HEK293T (cell line): ENCODE data around the gene KCNN4.

Experiments used
- ARNT ChIP-seq: fragments of 450-650 bp; IDR thresholded peaks from 2 replicates; pipeline ENCODE4 v1.6.1; 2017; ENCODE audit warnings: mild to moderate bottlenecking
- BHLHE40 ChIP-seq: fragments of 450-650 bp; IDR thresholded peaks from 2 replicates; pipeline ENCODE4 v1.6.1; 2016; ENCODE audit warnings: mild to moderate bottlenecking, moderate library complexity, borderline replicate concordance
- ELF4 ChIP-seq: fragments of 450-650 bp; IDR thresholded peaks from 2 replicates; pipeline ENCODE4 v1.6.1; 2017; ENCODE audit warnings: antibody characterized with exemption
- FOXA1 ChIP-seq: fragments of 450-650 bp; IDR thresholded peaks from 2 replicates; pipeline ENCODE4 v1.6.1; 2016; ENCODE audit warnings: mild to moderate bottlenecking
- FOXK2 ChIP-seq: fragments of 450-650 bp; IDR thresholded peaks from 2 replicates; pipeline ENCODE4 v1.6.1; 2016; ENCODE audit warnings: mild to moderate bottlenecking
- FOXM1 ChIP-seq: fragments of 450-650 bp; IDR thresholded peaks from 2 replicates; pipeline ENCODE4 v1.6.1; 2017; ENCODE audit warnings: mild to moderate bottlenecking, borderline replicate concordance
- HDGF ChIP-seq: fragments of 450-650 bp; IDR thresholded peaks from 2 replicates; pipeline ENCODE4 v1.6.1; 2017; ENCODE audit warnings: antibody characterized with exemption, borderline replicate concordance
- L3MBTL2 ChIP-seq: fragments of 450-650 bp; conservative IDR thresholded peaks from 2 replicates; pipeline ENCODE4 v1.6.1; 2016; ENCODE audit warnings: mild to moderate bottlenecking
- NFRKB ChIP-seq: fragments of 450-650 bp; IDR thresholded peaks from 2 replicates; pipeline ENCODE4 v1.6.1; 2016; ENCODE audit warnings: mild to moderate bottlenecking, moderate library complexity
- SP1 ChIP-seq: fragments of 450-650 bp; IDR thresholded peaks from 2 replicates; pipeline ENCODE4 v1.6.1; 2017
- ZNF384 ChIP-seq: fragments of 450-650 bp; IDR thresholded peaks from 2 replicates; pipeline ENCODE4 v1.6.1; 2016
- TF ChIP-seq, protein P1 (sequence below): fragments of 450-650 bp; IDR thresholded peaks from 2 replicates; pipeline ENCODE4 v1.6.1; 2016

- TF ChIP-seq ARNT (no peak), NFRKB (no peak), FOXM1 (no peak), ELF4 (no peak), HDGF (no peak), SP1 (no peak), ZNF384 (no peak), BHLHE40 (no peak), L3MBTL2 (no peak), FOXA1 (no peak), FOXK2 (no peak)
- TF ChIP-seq, protein P1, sequence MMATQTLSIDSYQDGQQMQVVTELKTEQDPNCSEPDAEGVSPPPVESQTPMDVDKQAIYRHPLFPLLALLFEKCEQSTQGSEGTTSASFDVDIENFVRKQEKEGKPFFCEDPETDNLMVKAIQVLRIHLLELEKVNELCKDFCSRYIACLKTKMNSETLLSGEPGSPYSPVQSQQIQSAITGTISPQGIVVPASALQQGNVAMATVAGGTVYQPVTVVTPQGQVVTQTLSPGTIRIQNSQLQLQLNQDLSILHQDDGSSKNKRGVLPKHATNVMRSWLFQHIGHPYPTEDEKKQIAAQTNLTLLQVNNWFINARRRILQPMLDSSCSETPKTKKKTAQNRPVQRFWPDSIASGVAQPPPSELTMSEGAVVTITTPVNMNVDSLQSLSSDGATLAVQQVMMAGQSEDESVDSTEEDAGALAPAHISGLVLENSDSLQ, result no peak
These were observed 9.8 kb upstream of the KCNN4 start for GRCh38 chr19:43790587-43790986.
